Progenitor cell of endocrine pancreas (in vitro differentiated cells): ENCODE data around the gene INO80E. TPM values are rescaled to one million over a fixed set of nuclear protein-coding genes. Genes with fewer than 3 reads are reported as not detected.
A peak's percentile ranks its signal among the peaks of the same experiment; 100 is the strongest.
"Not testable (repeated sequence)": the region's sequence is repeated elsewhere in the genome, so short reads cannot be mapped to it uniquely, and the experiment has no call there.

Experiments used
- DNase-seq: peaks from one replicate; pipeline ENCODE4 v3.0.0; 2021; ENCODE audit warnings: low spot score; ENCODE audit not compliant: unreplicated experiment
- H3K27ac Mint-ChIP-seq: 2 replicates; pipeline ENCODE4 v1.8.0; 2021; ENCODE audit warnings: mild to moderate bottlenecking, moderate library complexity, mixed read lengths
- H3K27me3 Mint-ChIP-seq: 2 replicates; pipeline ENCODE4 v1.8.0; 2021; ENCODE audit warnings: mixed read lengths
- H3K36me3 Mint-ChIP-seq: 2 replicates; pipeline ENCODE4 v1.8.0; 2022; ENCODE audit warnings: mixed read lengths; ENCODE audit not compliant: insufficient read depth
- H3K4me1 Mint-ChIP-seq: 2 replicates; pipeline ENCODE4 v1.8.0; 2021; ENCODE audit warnings: low read depth, mixed read lengths
- H3K4me3 Mint-ChIP-seq: 2 replicates; pipeline ENCODE4 v1.8.0; 2021; ENCODE audit warnings: low read depth, mild to moderate bottlenecking, moderate library complexity, mixed read lengths
- H3K9me3 Mint-ChIP-seq: 2 replicates; pipeline ENCODE4 v1.8.0; 2021; ENCODE audit warnings: low read depth, mixed read lengths
- CTCF ChIP-seq: fragments of 200-600 bp; sonication (generic); IDR thresholded peaks from one replicate; pipeline ENCODE4 v1.5.0; 2021; ENCODE audit warnings: antibody characterized with exemption, mild to moderate bottlenecking; ENCODE audit not compliant: unreplicated experiment
- total RNA-seq: library from RNA; stranded (reverse); gene quantifications from 2 replicates; pipeline ENCODE4 v1.2.1, GENCODE V29; 2021

Gene INO80E
- total RNA-seq, 1 donor from 2014 or later = 74.2 TPM

- Mint-ChIP-seq H3K4me3 (no peak overlapping the region), H3K4me1 (peaks cover 10% of the 10 kb centered on the region), H3K9me3 (no peaks in the 10 kb centered on the region), H3K27me3 (no peaks in the 10 kb centered on the region), H3K27ac (no peak overlapping the region), H3K36me3 (peaks cover 2% of the 10 kb centered on the region)
- no peak for TF ChIP-seq CTCF
- DNase-seq = no peak
Observed at GRCh38 chr16:29958756-29959155, 37.3 kb upstream of the INO80E start.

- Mint-ChIP-seq H3K4me3 (no peak overlapping the region), H3K9me3 (no peaks in the 10 kb centered on the region), H3K27ac (no peak overlapping the region), H3K27me3 (no peaks in the 10 kb centered on the region), H3K4me1 (peaks cover 10% of the 10 kb centered on the region), H3K36me3 (peaks cover 2% of the 10 kb centered on the region)
- TF ChIP-seq CTCF = no peak
- DNase-seq = no peak
Observed at GRCh38 chr16:29959293-29959692, 36.7 kb upstream of the INO80E start.

- not testable (repeated sequence) for H3K9me3 Mint-ChIP-seq
Observed at GRCh38 chr16:29959821-29960220, 36.2 kb upstream of the INO80E start.

GRCh38 chr16:29961127-29961478 is 34.9 kb upstream of the INO80E start:
- Mint-ChIP-seq H3K36me3 (peaks cover 8% of the 10 kb centered on the region), H3K4me1 (peaks cover 10% of the 10 kb centered on the region), H3K27ac (peak overlapping the region; percentile 92), H3K9me3 (no peaks in the 10 kb centered on the region), H3K27me3 (no peaks in the 10 kb centered on the region), H3K4me3 (peak overlapping the region; percentile 83)
- no peak for DNase-seq
- TF ChIP-seq CTCF = no peak

More at GRCh38 chr16:29959821-29960220, 36.2 kb upstream of the INO80E start:
- Mint-ChIP-seq H3K4me1 (peaks cover 10% of the 10 kb centered on the region), H3K4me3 (peak overlapping the region; percentile 42)
- DNase-seq, H3K36me3 Mint-ChIP-seq, H3K27me3 Mint-ChIP-seq, H3K27ac Mint-ChIP-seq: not testable (repeated sequence)

- peaks cover 10% of the 10 kb centered on the region for H3K4me1 Mint-ChIP-seq
- peak within 1 kb of the TSS; percentile 83 for H3K4me3 Mint-ChIP-seq
- peak; percentile 48 for TF ChIP-seq CTCF
- DNase-seq = peak; percentile 90
- peaks cover 8% of the 10 kb centered on the region for H3K36me3 Mint-ChIP-seq
- H3K27ac Mint-ChIP-seq = peak within 1 kb of the TSS; percentile 95
- no peaks in the 10 kb centered on the region for H3K9me3 Mint-ChIP-seq
- H3K27me3 Mint-ChIP-seq = no peaks in the 10 kb centered on the region
Observed at GRCh38 chr16:29961479-29962343, 34.3 kb upstream of the INO80E start, which contains the start of gene TMEM219. TMEM219 (plus strand) TSS chr16:29962079; CDS start chr16:29963144, 1,065 bp downstream.
